AG08395 (cell line): ENCODE results near the gene SPDYE1.
"Not testable (repeated sequence)": the region's sequence is repeated elsewhere in the genome, so short reads cannot be mapped to it uniquely, and the experiment has no call there.

Experiments
- DNase-seq: peaks from one replicate; pipeline ENCODE4 v3.0.0; 2012; ENCODE audit warnings: mixed read lengths, low spot score

The SPDYE1 gene

DNA sequence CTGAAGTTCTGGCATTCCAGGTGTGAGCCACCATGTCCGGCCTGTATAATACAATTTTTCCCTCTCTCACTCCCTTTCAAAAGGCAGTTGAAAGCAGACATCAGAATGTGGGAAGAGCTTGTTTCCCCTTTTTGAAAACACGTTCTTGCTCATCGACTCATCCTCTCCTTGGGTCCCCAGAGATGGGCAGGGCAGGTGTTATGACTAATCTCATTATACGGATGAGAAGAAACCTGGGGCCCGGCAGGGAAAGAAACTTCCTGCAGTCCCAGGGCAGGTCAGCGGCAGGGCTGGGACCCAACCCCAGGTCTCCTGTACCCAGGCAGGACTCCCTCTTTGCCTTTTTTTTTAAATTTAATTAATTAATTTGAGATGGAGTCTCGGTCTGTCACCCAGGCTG, 4.8 kb upstream of the SPDYE1 start:
- DNase-seq, result not testable (repeated sequence)

DNA sequence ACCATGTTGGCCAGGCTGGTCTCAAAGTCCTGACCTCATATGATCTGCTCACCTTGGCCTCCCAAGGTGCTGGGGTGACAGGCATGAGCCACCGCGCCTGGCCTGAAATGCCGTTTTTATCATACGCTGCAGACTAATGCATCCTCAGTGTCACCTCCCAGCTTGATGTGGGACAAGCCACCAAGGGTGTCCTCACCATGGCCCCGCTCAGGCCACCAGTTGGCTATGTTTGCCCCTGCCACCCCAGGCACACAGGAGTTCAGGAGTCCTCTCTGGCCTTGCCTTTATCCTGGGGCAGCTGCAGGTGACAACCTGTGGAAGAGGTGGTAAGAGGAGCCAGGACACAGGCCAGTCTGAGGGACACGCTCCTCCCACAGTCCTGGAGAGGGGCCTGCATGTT, 3.0 kb upstream of the SPDYE1 start:
- DNase-seq, result not testable (repeated sequence)

DNA sequence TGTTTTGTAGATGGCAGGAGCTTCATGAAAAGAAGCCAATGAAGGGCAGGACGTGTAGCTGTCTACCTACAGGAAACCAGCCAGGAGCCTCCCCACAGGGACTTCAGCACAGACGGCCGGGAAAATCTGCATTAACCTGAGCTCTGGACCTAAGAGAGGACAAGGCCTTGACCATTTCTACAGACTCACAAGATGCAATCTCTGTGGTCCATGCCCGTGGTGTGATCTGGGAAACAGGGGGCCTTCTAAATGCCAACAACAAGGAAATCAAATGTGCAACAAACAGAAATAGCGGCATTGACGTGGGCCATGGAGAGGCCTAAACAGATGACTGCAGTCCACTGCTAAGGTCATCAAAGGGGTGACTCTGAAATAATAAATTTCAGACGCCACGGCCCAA, 14.4 kb downstream of the SPDYE1 start:
- not testable (repeated sequence) for DNase-seq

DNA sequence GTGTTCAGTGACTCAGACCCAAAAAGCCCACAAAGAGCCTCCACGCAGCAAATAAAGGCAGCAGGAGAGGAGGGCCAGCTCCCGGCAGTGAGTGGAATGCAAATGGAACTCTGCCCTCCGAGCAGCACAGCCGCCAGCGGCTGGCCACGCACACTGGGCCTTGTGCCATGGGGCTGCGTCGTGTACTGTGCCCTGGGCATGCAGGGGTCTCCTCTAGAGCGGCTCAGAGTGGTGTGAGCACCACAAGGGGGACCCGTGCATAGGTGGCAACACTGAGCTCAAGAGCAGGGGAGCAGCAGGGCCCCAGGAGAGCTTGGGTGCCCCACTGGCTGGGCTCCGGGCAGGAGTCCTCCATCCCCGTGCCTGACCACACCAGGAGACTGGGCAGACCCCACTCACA, 17.4 kb downstream of the SPDYE1 start:
- not testable (repeated sequence) for DNase-seq

DNA sequence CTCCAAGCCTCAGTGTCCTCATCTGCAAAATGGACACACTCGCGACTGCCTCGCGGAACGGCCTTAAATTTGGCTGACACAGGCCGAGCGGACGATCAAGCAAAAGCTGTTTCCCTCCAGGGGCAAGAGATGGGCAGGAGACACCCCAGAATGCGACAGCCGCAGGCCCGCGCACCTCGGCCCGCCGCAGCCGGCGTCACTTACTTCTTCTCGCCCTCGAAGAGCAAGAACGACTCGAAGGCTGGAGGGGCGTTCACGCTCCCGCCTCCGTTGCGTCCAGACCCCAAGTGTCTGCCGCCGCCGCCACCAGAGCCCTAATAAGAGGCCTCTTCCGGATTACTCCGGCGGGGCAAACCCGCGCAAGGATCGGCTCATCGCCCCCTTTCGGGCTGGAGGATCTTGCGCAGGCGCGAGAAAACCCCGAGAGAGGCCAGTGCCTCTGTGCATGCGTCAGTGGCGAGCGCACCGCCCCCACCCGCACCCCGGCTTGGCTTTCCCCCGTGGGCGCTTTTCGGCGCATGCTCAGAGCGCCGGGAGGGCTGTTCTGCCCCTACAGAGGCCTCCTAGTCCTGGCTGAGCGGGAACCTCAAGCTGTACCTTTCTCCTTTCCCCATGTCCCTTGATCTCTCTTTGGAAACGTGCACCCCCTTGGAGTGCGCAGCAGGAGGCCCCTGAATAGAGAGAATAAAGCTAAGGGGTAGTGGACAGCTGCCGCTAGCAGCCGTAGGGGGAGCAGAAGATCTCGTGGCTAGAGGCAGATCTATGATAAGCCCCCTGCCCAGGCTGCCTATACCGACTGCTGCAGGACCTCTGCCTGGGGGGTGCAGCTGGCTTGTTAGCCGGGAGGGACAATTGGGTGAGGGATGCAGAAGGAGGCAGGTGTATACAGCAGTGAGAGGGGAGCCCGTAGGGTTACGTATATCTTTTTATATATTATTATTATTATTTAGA, 21.4 kb downstream of the SPDYE1 start:
- peak; percentile 100 for DNase-seq

DNA sequence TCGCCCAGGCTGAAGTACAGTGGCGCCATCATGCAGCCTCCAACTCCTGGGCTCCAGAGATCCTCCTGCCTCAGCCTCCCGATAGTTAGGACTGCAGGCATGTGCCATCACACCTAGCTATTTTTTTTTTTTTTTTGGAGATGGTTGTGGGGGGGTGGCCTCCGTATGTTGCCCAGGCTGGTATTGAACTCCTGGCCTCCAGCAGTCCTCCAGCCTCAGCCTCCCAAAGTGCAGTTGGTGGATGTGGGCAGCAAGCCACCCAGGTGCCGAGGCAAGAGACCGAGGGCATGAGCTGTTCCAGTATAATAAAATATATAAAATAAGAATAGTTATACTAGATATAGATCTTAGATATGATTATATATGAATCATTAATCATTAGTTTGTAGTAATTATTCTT, 22.1 kb downstream of the SPDYE1 start:
- not testable (repeated sequence) for DNase-seq

DNA sequence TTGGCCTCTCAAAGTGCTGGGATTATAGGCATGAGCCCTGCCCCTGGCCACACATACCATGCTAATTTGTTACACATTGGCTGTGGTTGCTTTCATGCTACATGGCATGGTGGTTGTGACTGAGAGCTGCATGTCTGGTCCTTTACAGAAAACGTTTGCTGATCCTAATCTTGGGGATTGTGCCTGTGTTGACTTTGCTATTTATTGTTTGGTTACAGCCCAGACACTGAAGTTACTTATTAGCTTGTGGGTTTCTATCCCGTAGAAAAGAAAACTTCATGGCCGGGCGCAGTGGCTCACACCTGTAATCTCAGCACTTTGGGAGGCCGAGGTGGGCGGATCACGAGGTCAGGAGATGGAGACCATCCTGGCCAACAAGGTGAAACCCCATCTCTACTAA, 24.4 kb downstream of the SPDYE1 start:
- DNase-seq, result not testable (repeated sequence)

DNA sequence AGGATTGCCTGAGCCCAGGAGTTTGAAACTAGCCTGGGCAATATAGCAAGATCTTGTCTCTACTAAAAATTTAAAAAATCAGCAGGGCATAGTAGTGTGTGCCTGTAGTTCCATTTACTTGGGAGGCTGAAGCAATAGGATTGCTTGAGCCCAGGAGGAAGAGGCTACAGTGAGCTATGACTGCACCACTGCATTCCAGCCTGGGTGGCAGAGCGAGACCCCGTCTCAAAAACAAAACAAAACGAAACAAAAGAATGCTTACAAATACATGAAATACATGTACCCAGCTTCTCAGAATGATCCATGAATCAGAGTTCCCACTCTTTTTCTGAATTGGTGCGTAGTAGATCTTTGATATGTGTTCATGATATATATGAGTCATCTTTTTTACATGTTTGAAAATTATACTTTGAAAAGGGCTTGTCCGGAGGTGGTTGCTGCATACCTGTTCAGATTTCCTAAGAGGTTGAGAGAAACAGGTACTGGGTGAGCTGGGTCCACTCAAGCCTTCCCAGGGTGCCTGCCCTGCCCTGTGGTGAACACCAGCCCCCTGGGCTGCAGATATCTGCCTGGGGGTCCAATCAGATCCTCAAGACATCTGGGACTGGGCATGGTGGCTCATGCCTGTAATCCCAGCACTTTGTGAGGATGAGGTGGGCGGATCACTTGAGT, 25.2 kb downstream of the SPDYE1 start:
- not testable (repeated sequence) for DNase-seq

DNA sequence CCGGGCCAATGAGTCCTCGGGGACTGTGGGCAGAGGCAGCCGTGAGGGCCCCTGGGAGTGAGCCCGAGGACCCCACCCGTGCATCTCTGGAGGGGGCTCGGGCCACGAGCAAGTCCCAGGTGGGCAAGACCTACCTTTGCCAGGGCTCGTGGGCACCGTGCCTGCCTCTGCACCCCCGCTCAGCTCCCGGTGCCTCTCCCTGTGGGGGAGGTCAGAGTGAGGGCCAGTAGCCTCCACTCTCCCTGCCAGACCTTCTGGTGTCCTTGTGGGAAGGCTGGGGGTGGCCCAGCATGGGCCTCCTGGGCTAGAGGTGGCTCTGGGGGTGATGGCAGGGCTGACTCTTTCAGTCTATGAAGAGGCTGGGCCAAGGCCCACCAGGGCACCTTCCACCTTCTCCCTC, 31.7 kb downstream of the SPDYE1 start:
- not testable (repeated sequence) for DNase-seq

DNA sequence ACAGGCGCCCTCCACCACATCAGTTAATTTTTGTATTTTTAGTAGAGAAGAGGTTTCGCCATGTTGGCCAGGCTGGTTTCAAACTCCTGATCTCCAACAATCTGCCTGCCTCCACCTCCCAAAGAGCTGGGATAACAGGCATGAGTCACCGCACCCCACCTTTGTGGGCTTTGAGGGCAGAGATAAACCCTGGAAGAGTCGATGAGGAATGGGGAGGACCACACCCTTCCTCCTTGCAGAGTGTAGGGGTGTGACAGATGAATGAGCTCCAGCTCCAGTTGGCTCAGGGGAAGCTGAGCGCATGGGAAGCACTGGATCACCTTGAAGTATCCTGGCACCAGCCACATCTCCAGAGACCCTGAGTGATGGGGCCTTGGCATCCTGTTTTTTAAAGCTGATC, 32.3 kb downstream of the SPDYE1 start:
- not testable (repeated sequence) for DNase-seq

DNA sequence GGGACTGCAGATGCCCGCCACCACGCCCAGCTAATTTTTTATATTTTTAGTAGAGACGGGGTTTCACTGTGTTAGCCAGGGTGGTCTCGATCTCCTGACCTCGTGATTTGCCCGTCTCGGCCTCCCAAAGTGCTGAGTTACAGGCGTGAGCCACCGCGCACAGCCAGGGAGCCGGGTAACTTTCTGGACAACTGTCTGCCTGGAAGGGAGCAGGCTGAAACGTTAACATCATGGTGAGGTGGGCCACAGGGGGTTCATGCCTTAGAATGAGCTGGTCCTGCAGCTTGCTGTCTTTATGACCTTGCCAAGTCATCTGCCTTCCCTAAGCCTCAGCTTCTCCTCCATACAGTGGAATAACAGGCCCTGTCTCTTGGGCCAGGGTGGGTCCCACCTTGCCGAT, 33.6 kb downstream of the SPDYE1 start:
- DNase-seq, result not testable (repeated sequence)

DNA sequence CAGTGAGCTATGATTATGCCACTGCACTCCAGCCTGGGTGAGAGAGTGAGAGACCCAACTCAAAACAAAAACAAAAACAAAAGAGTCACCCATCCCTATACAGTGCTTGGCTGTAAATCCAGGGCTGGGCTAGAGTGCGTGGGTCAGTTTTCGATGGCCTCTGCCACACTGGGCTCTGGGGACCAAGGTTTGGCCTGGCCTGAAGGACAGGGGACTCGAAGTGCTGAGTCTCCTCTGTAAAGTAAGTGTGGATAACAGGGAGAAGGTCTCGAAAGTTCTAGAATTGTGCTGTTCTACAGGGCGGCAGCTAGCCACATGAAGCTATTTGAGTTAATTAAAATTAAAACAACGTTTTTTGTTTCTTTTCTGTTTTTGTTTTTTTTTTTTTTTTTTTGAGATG, 34.3 kb downstream of the SPDYE1 start:
- not testable (repeated sequence) for DNase-seq

DNA sequence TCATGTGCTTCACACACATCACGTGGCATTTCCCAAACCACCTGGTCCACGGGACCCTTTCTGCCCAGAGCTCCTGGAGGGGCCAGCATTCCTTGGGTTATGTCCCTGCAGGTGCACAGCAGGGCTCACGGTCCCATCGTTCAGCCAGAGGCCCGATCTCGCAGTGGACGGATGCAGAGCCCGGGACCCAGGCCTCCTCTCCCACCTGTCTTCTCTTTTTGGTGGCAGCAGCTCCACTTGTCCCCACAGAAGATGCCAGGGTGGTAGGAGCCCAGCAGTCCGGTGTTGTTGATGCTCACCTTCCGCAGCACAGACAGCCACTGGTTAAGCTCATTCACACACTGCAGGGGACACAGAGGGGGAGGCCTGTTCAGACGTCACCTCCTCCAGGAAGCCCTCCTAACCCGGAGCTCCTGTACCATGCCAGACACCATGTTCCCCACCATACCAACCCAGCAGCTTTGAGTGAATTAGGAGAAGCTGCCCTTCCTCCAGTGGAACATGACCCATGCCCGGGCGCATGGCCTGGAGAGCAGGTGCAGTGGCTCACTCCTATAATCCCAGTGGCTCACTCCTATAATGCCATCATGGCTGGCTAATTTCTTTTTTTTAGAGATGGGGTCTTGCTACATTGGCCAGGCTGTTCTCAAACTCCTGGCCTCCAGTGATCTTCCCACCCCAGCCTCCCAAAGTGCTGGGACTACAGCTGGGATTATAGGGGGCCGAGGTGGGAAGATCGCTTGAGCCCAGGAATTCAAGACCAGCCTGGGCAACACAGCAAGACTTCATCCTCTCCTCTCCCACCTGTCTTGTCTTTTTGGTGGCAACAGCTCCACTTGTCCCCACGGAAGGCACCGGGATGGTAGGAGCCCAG, 36.5 kb downstream of the SPDYE1 start:
- DNase-seq, result not testable (repeated sequence)

DNA sequence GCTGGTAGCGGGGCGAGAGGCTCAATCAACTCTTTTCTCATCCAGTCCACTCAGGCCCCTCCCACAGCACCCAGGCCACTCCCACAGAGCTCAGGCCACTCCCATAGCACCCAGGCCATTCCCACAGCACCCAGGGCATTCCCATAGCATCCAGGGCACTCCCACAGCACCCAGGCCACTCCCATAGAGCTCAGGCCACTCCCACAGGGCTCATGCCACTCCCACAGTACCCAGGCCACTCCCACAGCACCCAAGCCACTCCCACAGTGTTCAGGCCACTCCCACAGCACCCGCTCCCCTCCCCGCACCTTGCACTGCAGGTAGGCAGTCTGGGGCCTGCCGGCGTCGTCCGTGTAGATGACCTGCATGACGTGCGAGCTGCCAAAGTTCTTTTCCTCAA, 38.7 kb downstream of the SPDYE1 start:
- not testable (repeated sequence) for DNase-seq

DNA sequence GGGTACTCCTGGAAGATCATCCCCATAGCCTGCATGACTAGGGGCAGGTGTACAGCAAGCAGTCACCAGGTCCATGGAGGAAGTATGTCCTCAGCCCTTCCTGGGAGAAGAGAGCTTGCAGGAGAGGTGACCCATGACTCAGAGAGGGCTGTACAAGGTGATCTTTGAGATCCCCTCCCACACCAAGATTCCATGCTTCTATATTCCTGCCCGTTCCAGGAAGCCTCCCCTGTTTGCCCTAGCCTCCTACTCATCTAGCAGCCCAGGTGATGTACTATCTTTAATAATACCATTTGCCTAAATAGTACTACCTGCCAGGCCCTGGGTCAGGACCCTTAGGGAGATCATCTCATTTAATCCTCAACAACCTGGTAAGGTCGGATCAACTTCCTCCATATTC, 40.3 kb downstream of the SPDYE1 start:
- DNase-seq, result not testable (repeated sequence)

DNA sequence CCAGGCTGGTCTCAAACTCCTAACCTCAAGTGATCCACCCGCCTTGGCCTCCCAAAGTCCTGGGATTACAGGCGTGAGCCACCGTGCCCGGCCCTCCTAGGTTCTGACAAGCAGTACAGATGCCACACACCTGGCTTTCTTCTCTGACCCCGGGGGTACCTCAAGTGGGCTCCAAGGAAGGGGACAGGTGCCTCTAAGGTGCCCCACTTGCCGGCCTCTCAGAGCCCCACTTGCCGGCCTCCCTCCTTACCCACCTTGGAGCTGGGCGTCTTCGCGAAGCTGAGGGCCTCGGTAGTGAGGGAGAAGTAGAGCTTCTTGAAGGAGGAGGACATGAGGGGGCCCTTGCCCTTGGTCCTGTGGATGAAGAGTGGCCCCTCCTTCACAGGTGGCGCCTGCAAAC, 40.9 kb downstream of the SPDYE1 start:
- DNase-seq, result not testable (repeated sequence)

DNA sequence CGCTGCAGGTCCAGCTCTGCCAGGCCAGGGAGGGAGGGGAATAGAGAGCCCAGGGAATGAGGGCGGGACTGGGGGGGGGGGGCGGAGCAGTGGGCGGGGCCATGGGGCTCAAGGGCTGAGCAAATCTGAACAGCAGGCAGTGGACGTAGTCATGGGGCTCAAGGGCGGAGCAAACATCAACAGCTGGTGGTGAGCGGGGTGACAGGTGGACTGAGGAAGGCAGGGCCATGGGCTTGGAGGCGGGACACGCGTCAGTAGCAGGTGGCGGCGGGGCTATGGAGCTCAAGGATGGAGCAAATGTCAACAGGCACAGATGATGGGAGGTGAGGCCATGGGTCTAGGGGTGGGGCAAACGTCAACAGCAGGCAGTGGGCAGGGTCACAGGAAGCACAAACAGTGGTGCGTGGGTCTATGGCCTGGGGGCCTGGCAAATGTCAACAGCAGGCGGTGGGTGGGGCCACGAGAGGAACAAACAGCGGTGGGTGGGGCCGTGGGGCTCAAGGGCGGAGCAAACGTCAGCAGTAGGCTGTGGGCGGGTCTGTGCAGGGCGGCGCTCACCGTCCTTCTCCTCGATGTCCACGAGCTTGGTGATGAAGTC, 41.4 kb downstream of the SPDYE1 start:
- peak; percentile 22 for DNase-seq

DNA sequence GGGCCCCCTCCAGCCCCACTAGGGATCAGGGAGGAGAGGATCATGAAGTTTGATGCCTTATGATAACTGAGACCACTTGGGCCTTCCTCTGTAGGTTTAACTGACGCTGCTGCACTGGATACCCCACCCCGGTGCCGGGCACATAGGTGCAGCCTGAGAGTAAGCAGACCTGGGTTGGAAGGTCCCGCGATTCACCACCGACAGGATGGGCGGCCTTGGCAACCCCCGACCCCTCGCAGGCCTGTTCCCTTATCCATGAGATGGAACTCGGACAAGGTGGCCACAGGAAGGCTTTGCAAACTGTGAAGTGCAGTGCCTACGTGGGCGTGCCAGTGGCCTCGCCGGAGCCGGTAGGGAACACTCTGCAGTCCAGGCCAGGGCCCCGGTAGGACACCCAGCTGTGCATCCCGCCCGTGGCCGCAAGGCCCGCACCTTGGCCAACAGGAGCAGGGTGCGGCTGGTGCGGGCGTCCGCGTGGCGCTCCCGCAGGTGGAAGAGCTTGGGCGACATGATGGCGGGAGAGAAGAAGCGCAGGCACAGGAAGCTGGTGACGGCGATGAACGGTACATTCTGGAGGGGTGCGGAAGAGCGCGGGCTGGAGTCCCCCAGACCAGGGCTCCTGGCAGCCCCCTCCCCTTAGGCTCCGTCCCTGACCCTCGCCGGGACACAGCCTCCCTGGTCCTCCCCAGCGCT, 42.2 kb downstream of the SPDYE1 start:
- not testable (repeated sequence) for DNase-seq

DNA sequence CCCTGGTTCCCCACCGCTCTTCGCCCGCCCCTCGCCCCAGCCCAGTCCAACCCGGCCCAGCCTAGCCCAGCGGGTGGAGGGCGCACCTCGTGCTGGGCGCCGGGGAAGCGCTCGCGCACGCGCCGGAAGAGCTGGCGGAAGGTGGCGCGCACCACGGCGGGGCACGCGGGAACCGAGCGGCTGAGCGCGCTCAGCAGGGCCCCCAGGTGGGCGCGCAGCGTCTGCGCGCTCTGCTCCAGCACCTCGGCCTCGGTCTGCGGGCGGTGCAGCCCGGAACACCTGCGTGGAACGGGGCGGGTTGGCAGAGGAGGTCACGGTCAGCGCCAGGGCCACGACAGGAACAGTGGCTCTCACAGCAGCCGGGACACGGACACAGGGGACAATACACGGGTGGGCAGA, 42.8 kb downstream of the SPDYE1 start:
- not testable (repeated sequence) for DNase-seq

DNA sequence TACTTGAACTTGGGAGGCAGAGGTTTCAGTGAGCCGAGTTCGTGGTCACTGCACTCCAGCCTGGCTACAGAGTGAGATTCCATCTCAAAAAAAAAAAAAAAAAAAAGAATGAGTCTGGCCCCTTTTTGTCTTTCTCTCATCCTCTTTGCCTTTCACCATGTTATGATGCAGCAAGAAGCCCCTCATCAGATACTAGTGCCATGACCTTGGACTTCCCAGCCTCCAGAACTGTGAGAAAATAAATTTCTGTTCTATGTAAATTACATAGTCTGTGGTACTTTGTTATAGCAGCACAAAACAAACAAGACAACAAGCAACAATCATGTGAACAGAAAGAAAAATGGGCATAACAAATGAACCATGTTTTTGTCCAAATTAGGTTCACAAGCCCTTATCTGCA, 44.5 kb downstream of the SPDYE1 start:
- DNase-seq, result no peak

DNA sequence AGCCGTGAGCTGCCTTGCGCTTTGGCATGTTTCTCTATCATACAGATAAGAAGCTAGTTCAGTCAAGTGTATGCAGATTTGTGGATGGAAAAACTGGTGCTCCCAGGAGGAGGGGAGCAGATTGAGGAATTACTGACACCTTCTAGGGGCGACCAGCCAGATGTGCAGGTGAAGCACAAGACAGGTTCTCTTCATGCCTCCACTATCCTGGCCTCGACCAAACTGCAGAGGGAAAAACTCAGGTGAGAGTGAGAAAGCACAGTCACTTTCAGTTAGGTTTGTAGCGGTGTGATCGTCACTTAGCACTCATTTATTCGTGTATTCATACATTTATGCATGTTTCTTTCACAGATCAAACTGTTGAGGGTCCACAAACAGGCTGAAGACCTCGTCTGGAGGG, 46.2 kb downstream of the SPDYE1 start:
- no peak for DNase-seq
